GM10266 (cell line): ENCODE measurements around the gene SH2B2.

Experiments used
- DNase-seq: peaks from one replicate; pipeline ENCODE4 v3.0.0; 2012; ENCODE audit errors: extremely low spot score
- CTCF ChIP-seq: IDR thresholded peaks from 2 replicates; pipeline ENCODE4 v1.5.1; 2012; ENCODE audit warnings: mild to moderate bottlenecking, low read depth; ENCODE audit not compliant: control insufficient read depth, insufficient read depth; ENCODE audit errors: missing control alignments

Gene SH2B2

GRCh38 chr7:102255916-102256315 is 30.8 kb upstream of the SH2B2 start:
- no peak for DNase-seq
- no peak for TF ChIP-seq CTCF

- DNase-seq = no peak
- TF ChIP-seq CTCF = no peak
Observed at GRCh38 chr7:102258073-102258748, 28.5 kb upstream of the SH2B2 start.

- TF ChIP-seq CTCF = no peak
- DNase-seq = no peak
Observed at GRCh38 chr7:102258749-102259107, 27.9 kb upstream of the SH2B2 start.

GRCh38 chr7:102260856-102261255 is 25.8 kb upstream of the SH2B2 start:
- no peak for DNase-seq
- no peak for TF ChIP-seq CTCF

- no peak for TF ChIP-seq CTCF
- DNase-seq = no peak
Observed at GRCh38 chr7:102261451-102261850, 25.2 kb upstream of the SH2B2 start.

- TF ChIP-seq CTCF = no peak
- no peak for DNase-seq
Observed at GRCh38 chr7:102262546-102262945, 24.1 kb upstream of the SH2B2 start.

GRCh38 chr7:102264367-102264891 is 22.2 kb upstream of the SH2B2 start:
- DNase-seq = no peak
- no peak for TF ChIP-seq CTCF
